Heart left ventricle (tissue), 16 donors: Measurements from ENCODE around the gene RS1. TPM values are rescaled to one million over a fixed set of nuclear protein-coding genes. Genes with fewer than 3 reads are reported as not detected.

Experiments
- ATAC-seq, 4 donors: fragments of 200-7000 bp; cut with Tn5 transposase; one replicate each; pipeline ENCODE4 v1.9.1; 2020 to 2022; ENCODE audit warnings: moderate library complexity in 4 of 4, mild to moderate bottlenecking in 3 of 4, moderate number of reproducible peaks in 1 of 4
- DNase-seq, 5 donors: peaks; one replicate each; pipeline ENCODE4 v3.0.0-alpha.2; 2020
- H3K27ac ChIP-seq, 12 donors: fragments of 200-600 bp; sonication (generic) in 4 of 12; one replicate each; pipeline versions ENCODE4 v1.5.0 to v1.8.0; 2016 to 2022; ENCODE audit warnings: mild to moderate bottlenecking in 2 of 12
- H3K27me3 ChIP-seq, 9 donors: fragments of 200-600 bp; sonication (generic) in 2 of 9; one replicate each; pipeline versions ENCODE4 v1.5.1 to v1.8.0; 2016 to 2022; ENCODE audit warnings: mild to moderate bottlenecking in 3 of 9
- H3K36me3 ChIP-seq, 9 donors: fragments of 200-600 bp; sonication (generic) in 2 of 9; one replicate each; pipeline versions ENCODE4 v1.5.0 to v1.8.0; 2018 to 2022; ENCODE audit warnings: mild to moderate bottlenecking in 2 of 9
- H3K4me1 ChIP-seq, 12 donors: fragments of 200-600 bp; sonication (generic) in 4 of 12; one replicate each; pipeline versions ENCODE4 v1.5.0 to v1.8.0; 2016 to 2022; ENCODE audit warnings: mild to moderate bottlenecking in 3 of 12
- H3K4me3 ChIP-seq, 12 donors: fragments of 200-600 bp; sonication (generic) in 4 of 12; one replicate each; pipeline versions ENCODE4 v1.5.0 to v1.8.0; 2017 to 2022; ENCODE audit warnings: mild to moderate bottlenecking in 9 of 12, moderate library complexity in 4 of 12
- H3K9me3 ChIP-seq, 12 donors: fragments of 200-600 bp; sonication (generic) in 4 of 12; one replicate each; pipeline versions ENCODE4 v1.5.0 to v1.8.0; 2016 to 2022; ENCODE audit warnings: mild to moderate bottlenecking in 1 of 12
- POLR2A ChIP-seq, 2 donors: fragments of 450-650 bp; IDR thresholded peaks; one replicate each; pipeline ENCODE4 v1.6.1; 2017; ENCODE audit warnings: antibody characterized with exemption in 2 of 2, mild to moderate bottlenecking in 2 of 2, moderate library complexity in 2 of 2
- WGBS, 4 donors: extraction: QIAGEN DNeasy Blood & Tissue Kit in 2 of 4; methylation state at CpG; one replicate each; pipeline versions ENCODE4 v1.1.5 to v1.1.7; 2013 to 2018; 5-methylcytosine and 5-hydroxymethylcytosine counted together
- intact Hi-C, 10 donors: fragments of 100-400 bp; cut with DNase I; formaldehyde crosslinking; loops; one replicate each; pipeline versions ENCODE4 v1.11.1 to v1.14.2; 2022
- polyA plus RNA-seq, 2 donors: library from polyadenylated mRNA; stranded (reverse); fragments of 200-250 nt; gene quantifications; one replicate each; pipeline ENCODE4 v1.2.3, GENCODE V29; 2013
- total RNA-seq, 9 donors: library from RNA; depleted of rRNA in 2 of 9; stranded (reverse); fragments of >200 nt in 2 of 9; fragmentation: NEBNext Ultra II Directional in 3 of 9; extraction: Animal tissue kit (Norgen Biotek cat#: 25700) in 3 of 9; gene quantifications; one replicate each; pipeline versions ENCODE4 v1.1.0 to v1.2.4, GENCODE V29; 2016 to 2023
- TF ChIP-seq, protein P1 (sequence below), 12 donors: fragments of 200-600 bp; sonication (generic) in 4 of 12; IDR thresholded peaks; one replicate each; pipeline versions ENCODE4 v1.5.0 to v1.8.0; 2018 to 2022; ENCODE audit warnings: antibody characterized with exemption in 12 of 12, mild to moderate bottlenecking in 5 of 12
- donor health status: ischemic (EF 13 %, LVEDD 7.1; RV severe dilation, severe dysfunction).
- donor health status: healthy with polysubstance abuse.
- donor health status: DM: no; HTN: yes; CAD: no.
- donor health status: DM: no; HTN: no; CAD: no.
- donor health status: ischemic (EF 25% LVEDD 6.9; RV normal size, moderate dysfunction).
- donor health status: ischemic (EF 25% LVEDD 5.7; RV mildly dilated, moderate dysfunction).
- donor health status: healthy.
- donor health status: DM: yes; HTN: yes; CAD: no.
- donor health status: ischemic (EF 35%, LVEDD 5.7; RV mildly dilated, moderate dysfunction).
- donor health status: nonischemic (EF 11% LVEDD 7.7; RV severe dilation, severe dysfunction).
- donor health status: DM: yes; HTN: yes; CAD: no.
- donor health status: PGD.
- donor health status: ischemic (EF 29% LVEDD 5.4; RV normal size, mild dysfunction).
- donor health status: nonischemic (EF 23%, LVEDD 6.1; RV moderate dilation, normal function).

Gene RS1
- total and polyA plus RNA-seq, 11 donors = not detected

DNA sequence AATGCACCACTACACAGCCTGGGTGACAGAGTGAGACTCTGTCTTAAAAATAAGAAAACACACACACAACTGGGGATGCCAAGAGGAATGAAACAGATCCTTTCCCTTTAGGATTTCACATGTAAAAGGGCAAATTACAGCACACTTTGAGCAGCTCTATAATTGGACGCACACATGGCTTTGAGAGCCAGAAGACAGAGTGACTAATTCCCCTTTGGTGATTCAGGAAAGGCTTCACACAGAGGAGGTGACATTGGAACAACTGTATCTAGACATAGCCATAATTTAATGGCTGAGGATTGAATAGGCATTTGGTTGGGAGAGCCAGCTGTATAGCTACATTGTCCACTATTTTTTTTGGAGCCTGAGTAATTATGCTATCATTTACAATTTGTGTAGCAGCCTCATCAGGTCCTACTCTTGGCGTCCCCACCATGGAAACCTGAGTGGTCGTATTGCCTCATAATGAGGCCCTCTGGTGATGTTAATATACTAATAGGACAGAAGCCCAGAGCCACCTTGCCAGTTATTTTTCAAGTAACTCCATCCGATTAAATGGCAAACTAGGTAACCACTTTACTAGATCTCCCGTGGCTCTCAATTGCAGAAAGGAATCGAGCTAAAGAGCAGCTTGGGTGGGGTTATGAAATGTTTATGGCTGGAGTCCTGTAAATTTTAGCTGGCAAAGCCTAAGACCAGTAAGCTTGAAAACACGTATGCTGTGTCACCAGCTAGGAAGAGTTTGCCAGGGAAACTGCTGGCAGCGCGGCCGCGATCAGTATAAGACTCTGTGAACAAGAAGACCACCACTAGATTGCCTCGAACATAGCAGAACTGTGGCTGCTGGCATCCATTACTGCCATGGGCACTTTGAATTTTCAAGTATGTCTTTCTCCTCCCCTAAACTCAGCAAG lies 27.1 kb upstream of the RS1 start:
- H3K27ac ChIP-seq = no peak overlapping the region
- 82 to 97% (median 91%) methylated on average over 12 of the region's 12 CpGs for WGBS, 4 donors
- intact Hi-C loops = no loop called here
- no peaks in the 10 kb centered on the region for H3K4me1 ChIP-seq
- no peak for DNase-seq
- TF ChIP-seq, protein P1, sequence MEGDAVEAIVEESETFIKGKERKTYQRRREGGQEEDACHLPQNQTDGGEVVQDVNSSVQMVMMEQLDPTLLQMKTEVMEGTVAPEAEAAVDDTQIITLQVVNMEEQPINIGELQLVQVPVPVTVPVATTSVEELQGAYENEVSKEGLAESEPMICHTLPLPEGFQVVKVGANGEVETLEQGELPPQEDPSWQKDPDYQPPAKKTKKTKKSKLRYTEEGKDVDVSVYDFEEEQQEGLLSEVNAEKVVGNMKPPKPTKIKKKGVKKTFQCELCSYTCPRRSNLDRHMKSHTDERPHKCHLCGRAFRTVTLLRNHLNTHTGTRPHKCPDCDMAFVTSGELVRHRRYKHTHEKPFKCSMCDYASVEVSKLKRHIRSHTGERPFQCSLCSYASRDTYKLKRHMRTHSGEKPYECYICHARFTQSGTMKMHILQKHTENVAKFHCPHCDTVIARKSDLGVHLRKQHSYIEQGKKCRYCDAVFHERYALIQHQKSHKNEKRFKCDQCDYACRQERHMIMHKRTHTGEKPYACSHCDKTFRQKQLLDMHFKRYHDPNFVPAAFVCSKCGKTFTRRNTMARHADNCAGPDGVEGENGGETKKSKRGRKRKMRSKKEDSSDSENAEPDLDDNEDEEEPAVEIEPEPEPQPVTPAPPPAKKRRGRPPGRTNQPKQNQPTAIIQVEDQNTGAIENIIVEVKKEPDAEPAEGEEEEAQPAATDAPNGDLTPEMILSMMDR (IDR thresholded peaks at IDR 0.05) = no peak
- TF ChIP-seq POLR2A (IDR thresholded peaks at IDR 0.05) = no peak
- H3K36me3 ChIP-seq = no peaks in the 10 kb centered on the region
- no peak for ATAC-seq
- H3K9me3 ChIP-seq = peaks cover 0 to 9% (median 0%) of the 10 kb centered on the region in 12 donors
- H3K4me3 ChIP-seq = no peak overlapping the region
- H3K27me3 ChIP-seq = peaks cover 0 to 10% (median 0%) of the 10 kb centered on the region in 9 donors

DNA sequence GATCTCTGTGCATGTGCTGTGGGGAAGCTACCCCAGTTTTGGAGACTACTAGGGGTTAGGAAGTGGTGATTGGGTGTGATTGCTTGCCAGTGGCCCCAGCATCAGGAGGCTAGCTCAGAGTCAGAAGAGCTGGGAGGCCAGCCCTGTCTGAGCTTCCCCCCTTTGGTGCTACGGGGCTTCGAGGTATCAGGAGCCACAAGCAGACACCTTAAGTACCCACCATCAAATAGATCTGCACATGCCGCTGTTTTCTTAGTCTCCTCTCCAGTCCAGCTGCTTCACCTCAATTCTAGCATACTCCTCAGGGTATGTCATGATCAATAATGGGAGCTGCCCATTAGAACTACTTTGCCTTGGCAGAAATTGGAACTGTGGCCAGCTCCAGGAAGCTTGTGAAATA lies 24.7 kb upstream of the RS1 start:
- H3K27ac ChIP-seq = no peak overlapping the region
- peaks cover 0 to 9% (median 0%) of the 10 kb centered on the region in 12 donors for H3K9me3 ChIP-seq
- TF ChIP-seq POLR2A (IDR thresholded peaks at IDR 0.05) = no peak
- TF ChIP-seq, protein P1 (IDR thresholded peaks at IDR 0.05) = no peak
- H3K4me1 ChIP-seq = no peaks in the 10 kb centered on the region
- no peak for ATAC-seq
- H3K27me3 ChIP-seq = peaks cover 0 to 10% (median 0%) of the 10 kb centered on the region in 9 donors
- no peak overlapping the region for H3K4me3 ChIP-seq
- DNase-seq = no peak
- H3K36me3 ChIP-seq = no peaks in the 10 kb centered on the region
- intact Hi-C loops = no loop called here
- whole genome bisulfite sequencing, 4 donors = 90 to 100% (median 91%) methylated on average over 3 of the region's 3 CpGs

DNA sequence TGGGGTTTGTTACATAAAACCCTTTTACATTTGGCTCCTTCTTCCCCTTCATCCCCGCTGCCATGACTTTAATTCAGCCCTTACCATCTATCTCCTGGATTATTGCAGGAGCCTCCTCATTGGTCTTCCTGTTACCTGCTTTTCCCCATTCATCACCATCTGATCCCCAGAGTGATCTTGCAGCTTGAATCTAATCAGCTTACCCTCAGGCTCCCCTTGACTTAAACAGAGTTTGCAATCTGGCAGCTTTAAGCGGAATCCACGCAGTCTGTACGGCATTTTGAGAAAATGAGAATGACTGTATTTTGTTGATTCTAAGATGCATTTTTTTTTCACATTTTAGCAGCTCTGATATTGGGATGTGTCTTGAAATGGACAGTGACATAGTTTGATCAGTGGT lies 20.6 kb upstream of the RS1 start:
- peaks cover 0 to 17% (median 0%) of the 10 kb centered on the region in 12 donors for H3K9me3 ChIP-seq
- 87 to 93% (median 89%) methylated on average over 4 of the region's 4 CpGs for WGBS, 4 donors
- intact Hi-C loops = no loop called here
- no peaks in the 10 kb centered on the region for H3K36me3 ChIP-seq
- H3K27ac ChIP-seq = no peak overlapping the region
- no peaks in the 10 kb centered on the region for H3K4me1 ChIP-seq
- TF ChIP-seq, protein P1 (IDR thresholded peaks at IDR 0.05) = no peak
- TF ChIP-seq POLR2A (IDR thresholded peaks at IDR 0.05) = no peak
- no peaks in the 10 kb centered on the region for H3K27me3 ChIP-seq
- no peak for DNase-seq
- ATAC-seq = no peak
- H3K4me3 ChIP-seq = no peak overlapping the region

DNA sequence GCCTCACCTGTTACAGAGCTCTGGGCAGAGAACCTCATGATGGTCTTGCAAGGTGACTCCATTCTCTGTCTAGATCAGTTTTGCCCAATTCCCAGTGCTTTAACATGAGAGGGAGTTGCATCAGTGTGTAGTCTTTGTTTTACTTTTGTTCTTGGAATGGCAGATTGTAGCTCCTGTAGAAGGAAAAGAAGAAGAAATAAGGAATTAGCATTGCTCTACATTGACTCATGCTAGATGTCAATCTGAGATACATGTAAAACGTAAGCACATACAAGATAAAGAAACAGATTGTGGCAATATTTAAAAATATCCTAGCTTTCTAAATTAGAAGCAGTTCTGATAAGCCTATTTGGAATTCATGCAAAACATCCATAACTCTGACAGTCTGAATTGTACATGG lies 19.5 kb upstream of the RS1 start:
- H3K4me1 ChIP-seq = no peaks in the 10 kb centered on the region
- 35 to 42% (median 38%) methylated on average over 1 of the region's 1 CpG for WGBS, 4 donors
- H3K9me3 ChIP-seq = peaks cover 0 to 17% (median 0%) of the 10 kb centered on the region in 12 donors
- no peaks in the 10 kb centered on the region for H3K27me3 ChIP-seq
- no peaks in the 10 kb centered on the region for H3K36me3 ChIP-seq
- intact Hi-C loops = no loop called here
- no peak for TF ChIP-seq POLR2A (IDR thresholded peaks at IDR 0.05)
- TF ChIP-seq, protein P1 (IDR thresholded peaks at IDR 0.05) = no peak
- no peak overlapping the region for H3K4me3 ChIP-seq
- H3K27ac ChIP-seq = no peak overlapping the region
- DNase-seq (no peak), ATAC-seq (no peak)
